M059J (cell line): Measurements from ENCODE around the gene CMSS1. TPM values are rescaled to one million over a fixed set of nuclear protein-coding genes. Genes with fewer than 3 reads are reported as not detected.

Experiments used
- DNase-seq: peaks from one replicate; pipeline ENCODE4 v3.0.0-alpha.2; 2012; ENCODE audit warnings: low read depth
- total RNA-seq: library from RNA; depleted of rRNA; stranded (reverse); fragments of >200 nt; shearing (Covaris generic); gene quantifications from 2 replicates; pipeline ENCODE4 v1.2.3, GENCODE V29; 2014

Gene CMSS1
- total RNA-seq, 1 experiment from 2014 or later: 49.9 TPM

GRCh38 chr3:99990179-99990578 is 172.5 kb downstream of the CMSS1 start:
- no peak for DNase-seq

GRCh38 chr3:99997293-99997692 is 179.6 kb downstream of the CMSS1 start:
- no peak for DNase-seq

- DNase-seq: peak; percentile 40
These were observed 181.9 kb downstream of the CMSS1 start for GRCh38 chr3:99999536-99999935.

- no peak for DNase-seq
These were observed 183.4 kb downstream of the CMSS1 start for GRCh38 chr3:100001083-100001482.

GRCh38 chr3:100001526-100002270 is 184.0 kb downstream of the CMSS1 start:
- DNase-seq: no peak

GRCh38 chr3:100002599-100003350 is 185.1 kb downstream of the CMSS1 start:
- peak; percentile 98 for DNase-seq

- no peak for DNase-seq
These were observed 186.2 kb downstream of the CMSS1 start for GRCh38 chr3:100003609-100004503.

GRCh38 chr3:100004931-100005330 is 187.3 kb downstream of the CMSS1 start:
- no peak for DNase-seq

- DNase-seq: no peak
These were observed 188.2 kb downstream of the CMSS1 start for GRCh38 chr3:100005665-100006393.

GRCh38 chr3:100006570-100007271 is 189.1 kb downstream of the CMSS1 start:
- peak; percentile 73 for DNase-seq

GRCh38 chr3:100007313-100007712 is 189.7 kb downstream of the CMSS1 start:
- DNase-seq: no peak

GRCh38 chr3:100008081-100008698 is 190.5 kb downstream of the CMSS1 start:
- no peak for DNase-seq

GRCh38 chr3:100009276-100010086 is 191.8 kb downstream of the CMSS1 start:
- DNase-seq: no peak

GRCh38 chr3:100010087-100010417 is 192.4 kb downstream of the CMSS1 start:
- DNase-seq: no peak

GRCh38 chr3:100018806-100019205 is 201.1 kb downstream of the CMSS1 start:
- no peak for DNase-seq

GRCh38 chr3:100019719-100020118 is 202.1 kb downstream of the CMSS1 start:
- no peak for DNase-seq

- no peak for DNase-seq
These were observed 203.4 kb downstream of the CMSS1 start for GRCh38 chr3:100020876-100021644.

- peak; percentile 71 for DNase-seq
These were observed 204.8 kb downstream of the CMSS1 start for GRCh38 chr3:100022506-100022905.

- peak; percentile 98 for DNase-seq
These were observed 205.5 kb downstream of the CMSS1 start for GRCh38 chr3:100023150-100023549.
